ENCODE results near the gene SMYD4.

DNA sequence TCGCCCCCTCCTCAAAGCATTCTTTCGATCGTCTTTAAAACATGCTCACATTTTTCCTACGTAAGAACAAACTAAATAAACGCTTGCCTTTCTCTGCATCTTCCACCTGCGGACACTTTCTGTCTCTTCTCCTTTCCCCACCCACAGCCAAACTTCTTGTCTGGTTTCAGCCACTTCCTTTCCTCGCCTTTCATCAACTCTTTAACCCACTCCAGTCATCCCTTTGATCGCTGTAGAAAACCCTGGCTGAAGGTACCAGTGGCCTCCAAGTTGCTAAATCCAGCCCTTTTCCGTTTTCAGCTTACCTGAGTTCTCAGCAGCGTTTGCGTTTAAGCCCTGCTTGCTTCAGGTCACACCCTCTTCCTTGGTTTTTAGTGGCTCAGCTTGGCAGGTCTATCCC is 586 bp upstream of the SMYD4 start:
- TF ChIP-seq, protein P1, sequence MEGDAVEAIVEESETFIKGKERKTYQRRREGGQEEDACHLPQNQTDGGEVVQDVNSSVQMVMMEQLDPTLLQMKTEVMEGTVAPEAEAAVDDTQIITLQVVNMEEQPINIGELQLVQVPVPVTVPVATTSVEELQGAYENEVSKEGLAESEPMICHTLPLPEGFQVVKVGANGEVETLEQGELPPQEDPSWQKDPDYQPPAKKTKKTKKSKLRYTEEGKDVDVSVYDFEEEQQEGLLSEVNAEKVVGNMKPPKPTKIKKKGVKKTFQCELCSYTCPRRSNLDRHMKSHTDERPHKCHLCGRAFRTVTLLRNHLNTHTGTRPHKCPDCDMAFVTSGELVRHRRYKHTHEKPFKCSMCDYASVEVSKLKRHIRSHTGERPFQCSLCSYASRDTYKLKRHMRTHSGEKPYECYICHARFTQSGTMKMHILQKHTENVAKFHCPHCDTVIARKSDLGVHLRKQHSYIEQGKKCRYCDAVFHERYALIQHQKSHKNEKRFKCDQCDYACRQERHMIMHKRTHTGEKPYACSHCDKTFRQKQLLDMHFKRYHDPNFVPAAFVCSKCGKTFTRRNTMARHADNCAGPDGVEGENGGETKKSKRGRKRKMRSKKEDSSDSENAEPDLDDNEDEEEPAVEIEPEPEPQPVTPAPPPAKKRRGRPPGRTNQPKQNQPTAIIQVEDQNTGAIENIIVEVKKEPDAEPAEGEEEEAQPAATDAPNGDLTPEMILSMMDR (IDR thresholded peaks at IDR 0.05 in 4 of 5, conservative IDR thresholded peaks at IDR 0.05 in 1 of 5) = no peak
- no peak for TF ChIP-seq POLR2A (IDR thresholded peaks at IDR 0.05)
